WTC11 (cell line): ENCODE measurements around the gene ADAM30. TPM values are rescaled to one million over a fixed set of nuclear protein-coding genes. Genes with fewer than 3 reads are reported as not detected.
"Not testable (repeated sequence)": the region's sequence is repeated elsewhere in the genome, so short reads cannot be mapped to it uniquely, and the experiment has no call there.

ENCODE experiments used
- ATAC-seq: fragments of 200-7000 bp; cut with Tn5 transposase; 2 replicates; pipeline ENCODE4 v1.10.0; 2021; ENCODE audit warnings: mild to moderate bottlenecking, moderate library complexity
- CTCF ChIA-PET: fragments of 300-600 bp; sonication (Branson Sonifier 250); formaldehyde crosslinking; loops from one replicate; lab custom pipeline; 2021; ENCODE audit warnings: antibody characterized with exemption; lab: Charles Lee
- POLR2A ChIA-PET: fragments of 350-600 bp; sonication (Branson Sonifier 250); formaldehyde crosslinking; loops from one replicate; lab custom pipeline; 2021; ENCODE audit warnings: antibody characterized with exemption; lab: Charles Lee
- DNase-seq: peaks from one replicate; pipeline ENCODE4 v3.0.0; 2021; ENCODE audit warnings: low spot score
- H3K27ac Mint-ChIP-seq: 2 replicates; pipeline ENCODE4 v1.8.0; 2021; ENCODE audit warnings: mixed read lengths
- H3K27me3 Mint-ChIP-seq: 2 replicates; pipeline ENCODE4 v1.8.0; 2021; ENCODE audit warnings: low read depth, mild to moderate bottlenecking, moderate library complexity, mixed read lengths
- H3K36me3 Mint-ChIP-seq: 2 replicates; pipeline ENCODE4 v1.8.0; 2021; ENCODE audit warnings: mixed read lengths
- H3K4me1 Mint-ChIP-seq: 2 replicates; pipeline ENCODE4 v1.8.0; 2022; ENCODE audit warnings: mixed read lengths
- H3K4me3 Mint-ChIP-seq: 2 replicates; pipeline ENCODE4 v1.8.0; 2021; ENCODE audit warnings: mild to moderate bottlenecking, moderate library complexity, mixed read lengths
- H3K9me3 Mint-ChIP-seq: 2 replicates; pipeline ENCODE4 v1.8.0; 2021; ENCODE audit warnings: mixed read lengths
- TCF7 ChIP-seq: sonication (generic); formaldehyde crosslinking; IDR thresholded peaks from 2 replicates; pipeline ENCODE4 v1.8.0; 2022; ENCODE audit warnings: mild to moderate bottlenecking, low read depth, missing genetic modification reagents, moderate library complexity
- TP53 ChIP-seq: sonication (generic); formaldehyde crosslinking; IDR thresholded peaks from 2 replicates; pipeline ENCODE4 v1.8.1; 2023; ENCODE audit warnings: mild to moderate bottlenecking, missing genetic modification reagents
- ZNF396 ChIP-seq: fragments of 250-450 bp; sonication (Bioruptor Pico); IDR thresholded peaks from 2 replicates; pipeline ENCODE4 v1.8.0; 2021; ENCODE audit warnings: mild to moderate bottlenecking, moderate library complexity, borderline replicate concordance
- ZNF671 ChIP-seq: fragments of 250-450 bp; sonication (Bioruptor Pico); IDR thresholded peaks from 2 replicates; pipeline ENCODE4 v1.8.0; 2021; ENCODE audit warnings: mild to moderate bottlenecking
- total RNA-seq: library from RNA; stranded (reverse); gene quantifications from 3 replicates; pipeline ENCODE4 v1.2.3, GENCODE V29; 2021
- TF ChIP-seq, protein P1 (sequence below): sonication (generic); formaldehyde crosslinking; IDR thresholded peaks from 2 replicates; pipeline ENCODE4 v1.8.0; 2022; ENCODE audit warnings: missing genetic modification reagents
- TF ChIP-seq, protein P2 (sequence below): sonication (generic); formaldehyde crosslinking; conservative IDR thresholded peaks from 2 replicates; pipeline ENCODE4 v1.8.1; 2022; ENCODE audit warnings: mild to moderate bottlenecking, missing genetic modification reagents
- TF ChIP-seq, protein P3 (sequence below): sonication (generic); formaldehyde crosslinking; IDR thresholded peaks from 2 replicates; pipeline ENCODE4 v1.8.0; 2022; ENCODE audit warnings: mild to moderate bottlenecking, missing genetic modification reagents
- TF ChIP-seq, protein P4 (sequence below): sonication (generic); formaldehyde crosslinking; conservative IDR thresholded peaks from 2 replicates; pipeline ENCODE4 v1.8.1; 2023; ENCODE audit warnings: mild to moderate bottlenecking, low read depth, missing genetic modification reagents, moderate library complexity
- TF ChIP-seq, protein P5 (sequence below): fragments of 250-450 bp; sonication (Bioruptor Pico); IDR thresholded peaks from 2 replicates; pipeline ENCODE4 v1.8.0; 2021; ENCODE audit warnings: mild to moderate bottlenecking
- TF ChIP-seq, protein P6 (sequence below): sonication (generic); formaldehyde crosslinking; IDR thresholded peaks from 2 replicates; pipeline ENCODE4 v1.8.0; 2022; ENCODE audit warnings: mild to moderate bottlenecking, missing genetic modification reagents

The ADAM30 gene
- total RNA-seq, 1 experiment from 2014 or later, result not detected

DNA sequence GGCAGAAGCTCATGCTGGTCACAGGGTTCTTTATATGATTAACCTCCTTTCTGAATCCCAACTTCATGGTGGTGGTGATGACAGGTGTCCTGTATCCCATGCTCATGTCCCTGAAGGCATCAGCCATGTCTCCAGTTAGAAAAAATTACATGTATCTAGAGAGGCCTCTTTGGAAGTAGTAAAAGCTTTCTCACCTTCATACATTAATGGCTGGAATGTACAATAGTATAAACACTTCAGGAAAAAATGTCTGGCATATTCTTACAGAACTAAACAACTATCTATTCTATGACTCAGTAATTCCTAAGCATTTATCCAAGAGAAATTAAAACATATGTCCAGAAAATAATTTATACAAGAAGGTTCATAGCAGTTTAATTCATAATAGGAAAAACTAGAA is 34.0 kb downstream of the ADAM30 start (continued):
- TF ChIP-seq, protein P1, sequence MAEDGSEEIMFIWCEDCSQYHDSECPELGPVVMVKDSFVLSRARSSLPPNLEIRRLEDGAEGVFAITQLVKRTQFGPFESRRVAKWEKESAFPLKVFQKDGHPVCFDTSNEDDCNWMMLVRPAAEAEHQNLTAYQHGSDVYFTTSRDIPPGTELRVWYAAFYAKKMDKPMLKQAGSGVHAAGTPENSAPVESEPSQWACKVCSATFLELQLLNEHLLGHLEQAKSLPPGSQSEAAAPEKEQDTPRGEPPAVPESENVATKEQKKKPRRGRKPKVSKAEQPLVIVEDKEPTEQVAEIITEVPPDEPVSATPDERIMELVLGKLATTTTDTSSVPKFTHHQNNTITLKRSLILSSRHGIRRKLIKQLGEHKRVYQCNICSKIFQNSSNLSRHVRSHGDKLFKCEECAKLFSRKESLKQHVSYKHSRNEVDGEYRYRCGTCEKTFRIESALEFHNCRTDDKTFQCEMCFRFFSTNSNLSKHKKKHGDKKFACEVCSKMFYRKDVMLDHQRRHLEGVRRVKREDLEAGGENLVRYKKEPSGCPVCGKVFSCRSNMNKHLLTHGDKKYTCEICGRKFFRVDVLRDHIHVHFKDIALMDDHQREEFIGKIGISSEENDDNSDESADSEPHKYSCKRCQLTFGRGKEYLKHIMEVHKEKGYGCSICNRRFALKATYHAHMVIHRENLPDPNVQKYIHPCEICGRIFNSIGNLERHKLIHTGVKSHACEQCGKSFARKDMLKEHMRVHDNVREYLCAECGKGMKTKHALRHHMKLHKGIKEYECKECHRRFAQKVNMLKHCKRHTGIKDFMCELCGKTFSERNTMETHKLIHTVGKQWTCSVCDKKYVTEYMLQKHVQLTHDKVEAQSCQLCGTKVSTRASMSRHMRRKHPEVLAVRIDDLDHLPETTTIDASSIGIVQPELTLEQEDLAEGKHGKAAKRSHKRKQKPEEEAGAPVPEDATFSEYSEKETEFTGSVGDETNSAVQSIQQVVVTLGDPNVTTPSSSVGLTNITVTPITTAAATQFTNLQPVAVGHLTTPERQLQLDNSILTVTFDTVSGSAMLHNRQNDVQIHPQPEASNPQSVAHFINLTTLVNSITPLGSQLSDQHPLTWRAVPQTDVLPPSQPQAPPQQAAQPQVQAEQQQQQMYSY (CRISPR knock-in tag), result no peak
- TF ChIP-seq ZNF396 (CRISPR knock-in tag), result no peak
- no peak for TF ChIP-seq ZNF671 (CRISPR knock-in tag)
- TF ChIP-seq, protein P2, sequence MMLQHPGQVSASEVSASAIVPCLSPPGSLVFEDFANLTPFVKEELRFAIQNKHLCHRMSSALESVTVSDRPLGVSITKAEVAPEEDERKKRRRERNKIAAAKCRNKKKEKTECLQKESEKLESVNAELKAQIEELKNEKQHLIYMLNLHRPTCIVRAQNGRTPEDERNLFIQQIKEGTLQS (CRISPR knock-in tag), result no peak

DNA sequence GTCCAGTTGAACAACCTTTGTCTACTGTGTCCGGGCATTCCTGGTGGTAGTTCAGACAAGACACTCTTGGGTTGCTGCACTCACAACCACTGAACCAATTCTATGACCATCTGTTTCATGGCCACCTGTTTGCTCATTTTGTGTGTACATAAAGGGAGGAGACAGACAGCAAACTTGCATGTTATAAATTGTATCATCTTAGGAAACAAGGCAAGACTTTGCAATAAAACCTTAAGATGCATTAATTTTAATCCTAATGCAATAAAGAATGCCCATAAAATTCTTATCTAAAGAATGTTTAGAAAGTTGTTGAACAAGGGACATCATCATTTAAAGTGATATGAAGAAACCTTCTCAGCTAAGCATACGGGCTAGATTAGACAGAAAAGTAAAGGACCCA is 34.8 kb downstream of the ADAM30 start:
- ATAC-seq (no peak), DNase-seq (no peak)
- H3K36me3 Mint-ChIP-seq, result no peaks in the 10 kb centered on the region
- H3K27me3 Mint-ChIP-seq, result no peaks in the 10 kb centered on the region; the same call in 1 of the 2 replicates
- ChIA-PET CTCF (no interaction called here), POLR2A (no interaction called here)
- no peak overlapping the region for H3K27ac Mint-ChIP-seq
- TF ChIP-seq ZNF671 (CRISPR knock-in tag) (no peak), TP53 (CRISPR knock-in tag) (no peak), TCF7 (CRISPR knock-in tag) (no peak)
- TF ChIP-seq, protein P3, sequence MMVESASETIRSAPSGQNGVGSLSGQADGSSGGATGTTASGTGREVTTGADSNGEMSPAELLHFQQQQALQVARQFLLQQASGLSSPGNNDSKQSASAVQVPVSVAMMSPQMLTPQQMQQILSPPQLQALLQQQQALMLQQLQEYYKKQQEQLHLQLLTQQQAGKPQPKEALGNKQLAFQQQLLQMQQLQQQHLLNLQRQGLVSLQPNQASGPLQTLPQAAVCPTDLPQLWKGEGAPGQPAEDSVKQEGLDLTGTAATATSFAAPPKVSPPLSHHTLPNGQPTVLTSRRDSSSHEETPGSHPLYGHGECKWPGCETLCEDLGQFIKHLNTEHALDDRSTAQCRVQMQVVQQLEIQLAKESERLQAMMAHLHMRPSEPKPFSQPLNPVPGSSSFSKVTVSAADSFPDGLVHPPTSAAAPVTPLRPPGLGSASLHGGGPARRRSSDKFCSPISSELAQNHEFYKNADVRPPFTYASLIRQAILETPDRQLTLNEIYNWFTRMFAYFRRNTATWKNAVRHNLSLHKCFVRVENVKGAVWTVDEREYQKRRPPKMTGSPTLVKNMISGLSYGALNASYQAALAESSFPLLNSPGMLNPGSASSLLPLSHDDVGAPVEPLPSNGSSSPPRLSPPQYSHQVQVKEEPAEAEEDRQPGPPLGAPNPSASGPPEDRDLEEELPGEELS (CRISPR knock-in tag), result no peak
- TF ChIP-seq, protein P4, sequence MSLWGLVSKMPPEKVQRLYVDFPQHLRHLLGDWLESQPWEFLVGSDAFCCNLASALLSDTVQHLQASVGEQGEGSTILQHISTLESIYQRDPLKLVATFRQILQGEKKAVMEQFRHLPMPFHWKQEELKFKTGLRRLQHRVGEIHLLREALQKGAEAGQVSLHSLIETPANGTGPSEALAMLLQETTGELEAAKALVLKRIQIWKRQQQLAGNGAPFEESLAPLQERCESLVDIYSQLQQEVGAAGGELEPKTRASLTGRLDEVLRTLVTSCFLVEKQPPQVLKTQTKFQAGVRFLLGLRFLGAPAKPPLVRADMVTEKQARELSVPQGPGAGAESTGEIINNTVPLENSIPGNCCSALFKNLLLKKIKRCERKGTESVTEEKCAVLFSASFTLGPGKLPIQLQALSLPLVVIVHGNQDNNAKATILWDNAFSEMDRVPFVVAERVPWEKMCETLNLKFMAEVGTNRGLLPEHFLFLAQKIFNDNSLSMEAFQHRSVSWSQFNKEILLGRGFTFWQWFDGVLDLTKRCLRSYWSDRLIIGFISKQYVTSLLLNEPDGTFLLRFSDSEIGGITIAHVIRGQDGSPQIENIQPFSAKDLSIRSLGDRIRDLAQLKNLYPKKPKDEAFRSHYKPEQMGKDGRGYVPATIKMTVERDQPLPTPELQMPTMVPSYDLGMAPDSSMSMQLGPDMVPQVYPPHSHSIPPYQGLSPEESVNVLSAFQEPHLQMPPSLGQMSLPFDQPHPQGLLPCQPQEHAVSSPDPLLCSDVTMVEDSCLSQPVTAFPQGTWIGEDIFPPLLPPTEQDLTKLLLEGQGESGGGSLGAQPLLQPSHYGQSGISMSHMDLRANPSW (CRISPR knock-in tag), result no peak
- no peaks in the 10 kb centered on the region for H3K9me3 Mint-ChIP-seq
- no peak overlapping the region for H3K4me3 Mint-ChIP-seq
- no peaks in the 10 kb centered on the region for H3K4me1 Mint-ChIP-seq

DNA sequence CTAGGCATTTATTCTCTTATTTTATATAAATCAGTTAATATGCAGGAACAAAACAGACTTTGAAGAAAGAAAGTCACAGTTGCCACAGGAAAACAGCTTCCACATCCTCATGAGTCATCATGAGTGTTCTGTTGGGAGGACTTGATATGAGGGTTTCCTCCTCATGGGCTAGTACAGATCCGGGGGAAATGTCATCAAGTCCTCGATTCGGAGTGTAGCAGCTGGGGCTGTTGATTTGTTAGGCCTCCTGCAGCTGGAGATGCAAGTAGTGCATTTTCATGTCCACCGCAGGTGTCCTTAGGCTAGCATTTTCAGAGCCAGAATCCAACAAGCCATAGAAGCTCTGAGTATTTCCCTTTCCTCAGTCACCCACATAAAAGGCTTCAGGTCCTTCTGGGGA is 36.7 kb downstream of the ADAM30 start:
- ChIA-PET POLR2A (no interaction called here), CTCF (interaction anchor here (1.0 to 1.7 kb wide), 3 partner anchors 11 to 26 kb away, joined by 4 to 7 read pairs (median 7); no protein-coding TSS in a partner anchor)
- Mint-ChIP-seq H3K36me3 (no peaks in the 10 kb centered on the region), H3K4me3 (no peak overlapping the region), H3K27ac (no peak overlapping the region), H3K9me3 (no peaks in the 10 kb centered on the region), H3K4me1 (no peaks in the 10 kb centered on the region), H3K27me3 (no peaks in the 10 kb centered on the region; the same call in 1 of the 2 replicates)
- TF ChIP-seq, protein P5, sequence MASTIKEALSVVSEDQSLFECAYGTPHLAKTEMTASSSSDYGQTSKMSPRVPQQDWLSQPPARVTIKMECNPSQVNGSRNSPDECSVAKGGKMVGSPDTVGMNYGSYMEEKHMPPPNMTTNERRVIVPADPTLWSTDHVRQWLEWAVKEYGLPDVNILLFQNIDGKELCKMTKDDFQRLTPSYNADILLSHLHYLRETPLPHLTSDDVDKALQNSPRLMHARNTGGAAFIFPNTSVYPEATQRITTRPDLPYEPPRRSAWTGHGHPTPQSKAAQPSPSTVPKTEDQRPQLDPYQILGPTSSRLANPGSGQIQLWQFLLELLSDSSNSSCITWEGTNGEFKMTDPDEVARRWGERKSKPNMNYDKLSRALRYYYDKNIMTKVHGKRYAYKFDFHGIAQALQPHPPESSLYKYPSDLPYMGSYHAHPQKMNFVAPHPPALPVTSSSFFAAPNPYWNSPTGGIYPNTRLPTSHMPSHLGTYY, result no peak
- TF ChIP-seq, protein P6, sequence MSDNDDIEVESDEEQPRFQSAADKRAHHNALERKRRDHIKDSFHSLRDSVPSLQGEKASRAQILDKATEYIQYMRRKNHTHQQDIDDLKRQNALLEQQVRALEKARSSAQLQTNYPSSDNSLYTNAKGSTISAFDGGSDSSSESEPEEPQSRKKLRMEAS (CRISPR knock-in tag), result no peak
- DNase-seq (no peak), ATAC-seq (no peak)

DNA sequence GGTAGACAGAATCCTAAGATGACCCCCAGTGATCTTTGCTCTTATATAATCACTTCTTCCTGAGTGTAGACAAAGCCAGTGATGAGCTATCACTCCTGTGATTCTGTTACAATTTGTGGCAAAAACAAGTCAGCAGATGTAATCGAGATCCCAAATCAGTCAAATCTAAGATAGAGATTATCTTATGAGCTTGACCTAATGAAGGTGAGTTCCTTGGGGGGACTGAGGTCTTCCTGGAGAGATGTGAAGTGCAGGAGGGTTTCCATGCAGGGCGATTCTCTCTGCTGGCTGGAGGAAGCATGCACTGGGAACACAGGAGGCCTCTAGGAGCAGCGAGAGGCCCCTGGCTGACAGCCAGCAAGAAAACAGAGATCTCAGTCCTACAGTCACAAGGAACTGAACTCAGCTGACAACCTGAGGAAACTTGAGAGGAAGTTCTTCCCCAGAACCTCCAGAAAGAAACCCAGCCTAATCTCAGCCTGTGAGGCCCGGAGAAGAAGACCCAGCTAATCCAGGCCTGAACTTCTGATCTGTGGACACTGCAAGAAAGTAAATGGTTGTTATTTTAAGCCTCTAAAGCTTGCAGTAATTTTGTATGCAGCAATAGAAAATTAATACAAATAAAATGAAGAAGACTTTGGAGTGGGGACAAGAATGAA is 37.6 kb downstream of the ADAM30 start:
- CTCF ChIA-PET, result interaction anchor here (1.0 to 1.7 kb wide), 3 partner anchors 15 to 50 kb away, joined by 3 to 7 read pairs (median 4); no protein-coding TSS in a partner anchor
- ATAC-seq, H3K27ac Mint-ChIP-seq, H3K9me3 Mint-ChIP-seq, H3K4me1 Mint-ChIP-seq, H3K27me3 Mint-ChIP-seq, H3K4me3 Mint-ChIP-seq, DNase-seq, POLR2A ChIA-PET, H3K36me3 Mint-ChIP-seq: not testable (repeated sequence)
